GM12878 (cell line): ENCODE data around the gene DYRK4. TPM values are rescaled to one million over a fixed set of nuclear protein-coding genes. Genes with fewer than 3 reads are reported as not detected.

Source experiments
- CHD2 ChIP-seq: IDR thresholded peaks from 2 replicates; pipeline ENCODE4 v1.6.1; 2011; ENCODE audit warnings: low read depth, low read length, improper control_type of control experiment, borderline replicate concordance
- RBBP5 ChIP-seq: fragments of 200-600 bp; sonication (generic); conservative IDR thresholded peaks from 2 replicates; pipeline ENCODE4 v1.6.1; 2016
- ZNF207 ChIP-seq: fragments of 450-650 bp; IDR thresholded peaks from 2 replicates; pipeline ENCODE4 v1.6.1; 2014; ENCODE audit warnings: antibody characterized with exemption, mild to moderate bottlenecking, borderline replicate concordance
- polyA plus RNA-seq, 11 experiments: library from polyadenylated mRNA; depleted of rRNA in 4 of 11; unstranded in 6 of 11; stranded (reverse) in 5 of 11; fragments of >200 nt; fragmentation: Nextera tagmentation in 4 of 11; fragmentation: Illumina TruSeq in 1 of 11; extraction: Ambion mirVana in 4 of 11; extraction: Trizol in 1 of 11; gene quantifications; 1 replicate in 1 of 11; 2 replicates in 10 of 11; pipeline versions ENCODE4 v1.2.1 to v1.2.3, GENCODE V29; 2011 to 2016; ENCODE audit warnings: inconsistent platforms in 2 of 11, missing spikeins in 2 of 11, low read depth in 1 of 11
- total RNA-seq, 4 experiments: library from RNA; depleted of rRNA in 3 of 4; stranded (reverse); fragments of >200 nt in 3 of 4; fragmentation: Illumina TruSeq in 1 of 4; extraction: Trizol in 1 of 4; gene quantifications; 2 replicates each; pipeline versions ENCODE4 v1.2.1 to v1.2.3, GENCODE V29; 2013 to 2021
- TF ChIP-seq, protein P1 (sequence below): fragments of 150-350 bp; IDR thresholded peaks from 2 replicates; pipeline ENCODE4 v1.6.1; 2016; ENCODE audit warnings: low read depth, low read length
- TF ChIP-seq, protein P2 (sequence below): fragments of 450-650 bp; formaldehyde crosslinking; IDR thresholded peaks from 2 replicates; pipeline ENCODE4 v1.5.0; 2022; ENCODE audit warnings: mild to moderate bottlenecking, missing genetic modification characterization
- TF ChIP-seq, protein P3 (sequence below): fragments of 450-650 bp; IDR thresholded peaks from 2 replicates; pipeline ENCODE4 v1.6.1; 2018; ENCODE audit warnings: mild to moderate bottlenecking, low read depth, moderate library complexity; ENCODE audit not compliant: partially characterized antibody
- TF ChIP-seq, protein P4 (sequence below): fragments of 450-650 bp; IDR thresholded peaks from 2 replicates; pipeline ENCODE4 v1.6.1; 2017; ENCODE audit warnings: borderline replicate concordance
- TF ChIP-seq, protein P5 (sequence below): fragments of 450-650 bp; IDR thresholded peaks from 2 replicates; pipeline ENCODE4 v1.6.1; 2018; ENCODE audit warnings: borderline replicate concordance, mild to moderate bottlenecking; ENCODE audit not compliant: partially characterized antibody
- TF ChIP-seq, protein P6 (sequence below): fragments of 450-650 bp; formaldehyde crosslinking; IDR thresholded peaks from 2 replicates; pipeline ENCODE4 v1.4.0; 2020; ENCODE audit warnings: mild to moderate bottlenecking, moderate library complexity

The DYRK4 gene
- total and polyA plus RNA-seq, 10 of the 15 experiments (the other 5 are each of a cell fraction or from before 2014, with no cell fraction given) = 30.8 to 66.7 (median 46.8) TPM

DNA sequence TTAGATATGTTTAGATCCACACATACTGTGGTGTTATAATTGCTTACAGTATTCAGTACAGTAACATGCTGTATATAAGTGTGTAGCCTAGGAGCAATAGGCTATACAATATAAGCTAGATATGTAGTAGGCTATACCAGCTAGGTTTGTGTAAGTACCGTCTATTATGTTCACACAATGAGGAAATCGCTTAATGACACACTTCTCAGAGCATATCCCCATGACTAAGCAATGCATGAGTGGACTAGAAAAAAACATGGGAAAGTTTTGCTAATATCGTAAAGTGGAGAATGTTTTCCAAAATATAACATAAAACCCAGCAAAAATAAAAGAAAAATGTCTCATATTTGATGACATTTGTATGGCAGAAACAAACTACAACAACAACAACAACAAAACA is 59.5 kb downstream of the DYRK4 start (continued):
- no peak for TF ChIP-seq RBBP5
- TF ChIP-seq, protein P1, sequence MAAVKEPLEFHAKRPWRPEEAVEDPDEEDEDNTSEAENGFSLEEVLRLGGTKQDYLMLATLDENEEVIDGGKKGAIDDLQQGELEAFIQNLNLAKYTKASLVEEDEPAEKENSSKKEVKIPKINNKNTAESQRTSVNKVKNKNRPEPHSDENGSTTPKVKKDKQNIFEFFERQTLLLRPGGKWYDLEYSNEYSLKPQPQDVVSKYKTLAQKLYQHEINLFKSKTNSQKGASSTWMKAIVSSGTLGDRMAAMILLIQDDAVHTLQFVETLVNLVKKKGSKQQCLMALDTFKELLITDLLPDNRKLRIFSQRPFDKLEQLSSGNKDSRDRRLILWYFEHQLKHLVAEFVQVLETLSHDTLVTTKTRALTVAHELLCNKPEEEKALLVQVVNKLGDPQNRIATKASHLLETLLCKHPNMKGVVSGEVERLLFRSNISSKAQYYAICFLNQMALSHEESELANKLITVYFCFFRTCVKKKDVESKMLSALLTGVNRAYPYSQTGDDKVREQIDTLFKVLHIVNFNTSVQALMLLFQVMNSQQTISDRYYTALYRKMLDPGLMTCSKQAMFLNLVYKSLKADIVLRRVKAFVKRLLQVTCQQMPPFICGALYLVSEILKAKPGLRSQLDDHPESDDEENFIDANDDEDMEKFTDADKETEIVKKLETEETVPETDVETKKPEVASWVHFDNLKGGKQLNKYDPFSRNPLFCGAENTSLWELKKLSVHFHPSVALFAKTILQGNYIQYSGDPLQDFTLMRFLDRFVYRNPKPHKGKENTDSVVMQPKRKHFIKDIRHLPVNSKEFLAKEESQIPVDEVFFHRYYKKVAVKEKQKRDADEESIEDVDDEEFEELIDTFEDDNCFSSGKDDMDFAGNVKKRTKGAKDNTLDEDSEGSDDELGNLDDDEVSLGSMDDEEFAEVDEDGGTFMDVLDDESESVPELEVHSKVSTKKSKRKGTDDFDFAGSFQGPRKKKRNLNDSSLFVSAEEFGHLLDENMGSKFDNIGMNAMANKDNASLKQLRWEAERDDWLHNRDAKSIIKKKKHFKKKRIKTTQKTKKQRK = no peak
- no peak for TF ChIP-seq CHD2
- TF ChIP-seq, protein P2, sequence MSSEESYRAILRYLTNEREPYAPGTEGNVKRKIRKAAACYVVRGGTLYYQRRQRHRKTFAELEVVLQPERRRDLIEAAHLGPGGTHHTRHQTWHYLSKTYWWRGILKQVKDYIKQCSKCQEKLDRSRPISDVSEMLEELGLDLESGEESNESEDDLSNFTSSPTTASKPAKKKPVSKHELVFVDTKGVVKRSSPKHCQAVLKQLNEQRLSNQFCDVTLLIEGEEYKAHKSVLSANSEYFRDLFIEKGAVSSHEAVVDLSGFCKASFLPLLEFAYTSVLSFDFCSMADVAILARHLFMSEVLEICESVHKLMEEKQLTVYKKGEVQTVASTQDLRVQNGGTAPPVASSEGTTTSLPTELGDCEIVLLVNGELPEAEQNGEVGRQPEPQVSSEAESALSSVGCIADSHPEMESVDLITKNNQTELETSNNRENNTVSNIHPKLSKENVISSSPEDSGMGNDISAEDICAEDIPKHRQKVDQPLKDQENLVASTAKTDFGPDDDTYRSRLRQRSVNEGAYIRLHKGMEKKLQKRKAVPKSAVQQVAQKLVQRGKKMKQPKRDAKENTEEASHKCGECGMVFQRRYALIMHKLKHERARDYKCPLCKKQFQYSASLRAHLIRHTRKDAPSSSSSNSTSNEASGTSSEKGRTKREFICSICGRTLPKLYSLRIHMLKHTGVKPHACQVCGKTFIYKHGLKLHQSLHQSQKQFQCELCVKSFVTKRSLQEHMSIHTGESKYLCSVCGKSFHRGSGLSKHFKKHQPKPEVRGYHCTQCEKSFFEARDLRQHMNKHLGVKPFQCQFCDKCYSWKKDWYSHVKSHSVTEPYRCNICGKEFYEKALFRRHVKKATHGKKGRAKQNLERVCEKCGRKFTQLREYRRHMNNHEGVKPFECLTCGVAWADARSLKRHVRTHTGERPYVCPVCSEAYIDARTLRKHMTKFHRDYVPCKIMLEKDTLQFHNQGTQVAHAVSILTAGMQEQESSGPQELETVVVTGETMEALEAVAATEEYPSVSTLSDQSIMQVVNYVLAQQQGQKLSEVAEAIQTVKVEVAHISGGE (CRISPR knock-in tag) = no peak
- TF ChIP-seq, protein P3, sequence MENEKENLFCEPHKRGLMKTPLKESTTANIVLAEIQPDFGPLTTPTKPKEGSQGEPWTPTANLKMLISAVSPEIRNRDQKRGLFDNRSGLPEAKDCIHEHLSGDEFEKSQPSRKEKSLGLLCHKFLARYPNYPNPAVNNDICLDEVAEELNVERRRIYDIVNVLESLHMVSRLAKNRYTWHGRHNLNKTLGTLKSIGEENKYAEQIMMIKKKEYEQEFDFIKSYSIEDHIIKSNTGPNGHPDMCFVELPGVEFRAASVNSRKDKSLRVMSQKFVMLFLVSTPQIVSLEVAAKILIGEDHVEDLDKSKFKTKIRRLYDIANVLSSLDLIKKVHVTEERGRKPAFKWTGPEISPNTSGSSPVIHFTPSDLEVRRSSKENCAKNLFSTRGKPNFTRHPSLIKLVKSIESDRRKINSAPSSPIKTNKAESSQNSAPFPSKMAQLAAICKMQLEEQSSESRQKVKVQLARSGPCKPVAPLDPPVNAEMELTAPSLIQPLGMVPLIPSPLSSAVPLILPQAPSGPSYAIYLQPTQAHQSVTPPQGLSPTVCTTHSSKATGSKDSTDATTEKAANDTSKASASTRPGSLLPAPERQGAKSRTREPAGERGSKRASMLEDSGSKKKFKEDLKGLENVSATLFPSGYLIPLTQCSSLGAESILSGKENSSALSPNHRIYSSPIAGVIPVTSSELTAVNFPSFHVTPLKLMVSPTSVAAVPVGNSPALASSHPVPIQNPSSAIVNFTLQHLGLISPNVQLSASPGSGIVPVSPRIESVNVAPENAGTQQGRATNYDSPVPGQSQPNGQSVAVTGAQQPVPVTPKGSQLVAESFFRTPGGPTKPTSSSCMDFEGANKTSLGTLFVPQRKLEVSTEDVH = no peak
- TF ChIP-seq ZNF207 = no peak
- TF ChIP-seq, protein P4, sequence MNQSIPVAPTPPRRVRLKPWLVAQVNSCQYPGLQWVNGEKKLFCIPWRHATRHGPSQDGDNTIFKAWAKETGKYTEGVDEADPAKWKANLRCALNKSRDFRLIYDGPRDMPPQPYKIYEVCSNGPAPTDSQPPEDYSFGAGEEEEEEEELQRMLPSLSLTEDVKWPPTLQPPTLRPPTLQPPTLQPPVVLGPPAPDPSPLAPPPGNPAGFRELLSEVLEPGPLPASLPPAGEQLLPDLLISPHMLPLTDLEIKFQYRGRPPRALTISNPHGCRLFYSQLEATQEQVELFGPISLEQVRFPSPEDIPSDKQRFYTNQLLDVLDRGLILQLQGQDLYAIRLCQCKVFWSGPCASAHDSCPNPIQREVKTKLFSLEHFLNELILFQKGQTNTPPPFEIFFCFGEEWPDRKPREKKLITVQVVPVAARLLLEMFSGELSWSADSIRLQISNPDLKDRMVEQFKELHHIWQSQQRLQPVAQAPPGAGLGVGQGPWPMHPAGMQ = no peak
- TF ChIP-seq, protein P5, sequence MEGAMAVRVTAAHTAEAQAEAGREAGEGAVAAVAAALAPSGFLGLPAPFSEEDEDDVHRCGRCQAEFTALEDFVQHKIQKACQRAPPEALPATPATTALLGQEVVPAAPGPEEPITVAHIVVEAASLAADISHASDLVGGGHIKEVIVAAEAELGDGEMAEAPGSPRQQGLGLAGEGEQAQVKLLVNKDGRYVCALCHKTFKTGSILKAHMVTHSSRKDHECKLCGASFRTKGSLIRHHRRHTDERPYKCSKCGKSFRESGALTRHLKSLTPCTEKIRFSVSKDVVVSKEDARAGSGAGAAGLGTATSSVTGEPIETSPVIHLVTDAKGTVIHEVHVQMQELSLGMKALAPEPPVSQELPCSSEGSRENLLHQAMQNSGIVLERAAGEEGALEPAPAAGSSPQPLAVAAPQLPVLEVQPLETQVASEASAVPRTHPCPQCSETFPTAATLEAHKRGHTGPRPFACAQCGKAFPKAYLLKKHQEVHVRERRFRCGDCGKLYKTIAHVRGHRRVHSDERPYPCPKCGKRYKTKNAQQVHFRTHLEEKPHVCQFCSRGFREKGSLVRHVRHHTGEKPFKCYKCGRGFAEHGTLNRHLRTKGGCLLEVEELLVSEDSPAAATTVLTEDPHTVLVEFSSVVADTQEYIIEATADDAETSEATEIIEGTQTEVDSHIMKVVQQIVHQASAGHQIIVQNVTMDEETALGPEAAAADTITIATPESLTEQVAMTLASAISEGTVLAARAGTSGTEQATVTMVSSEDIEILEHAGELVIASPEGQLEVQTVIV = no peak
- TF ChIP-seq, protein P6, sequence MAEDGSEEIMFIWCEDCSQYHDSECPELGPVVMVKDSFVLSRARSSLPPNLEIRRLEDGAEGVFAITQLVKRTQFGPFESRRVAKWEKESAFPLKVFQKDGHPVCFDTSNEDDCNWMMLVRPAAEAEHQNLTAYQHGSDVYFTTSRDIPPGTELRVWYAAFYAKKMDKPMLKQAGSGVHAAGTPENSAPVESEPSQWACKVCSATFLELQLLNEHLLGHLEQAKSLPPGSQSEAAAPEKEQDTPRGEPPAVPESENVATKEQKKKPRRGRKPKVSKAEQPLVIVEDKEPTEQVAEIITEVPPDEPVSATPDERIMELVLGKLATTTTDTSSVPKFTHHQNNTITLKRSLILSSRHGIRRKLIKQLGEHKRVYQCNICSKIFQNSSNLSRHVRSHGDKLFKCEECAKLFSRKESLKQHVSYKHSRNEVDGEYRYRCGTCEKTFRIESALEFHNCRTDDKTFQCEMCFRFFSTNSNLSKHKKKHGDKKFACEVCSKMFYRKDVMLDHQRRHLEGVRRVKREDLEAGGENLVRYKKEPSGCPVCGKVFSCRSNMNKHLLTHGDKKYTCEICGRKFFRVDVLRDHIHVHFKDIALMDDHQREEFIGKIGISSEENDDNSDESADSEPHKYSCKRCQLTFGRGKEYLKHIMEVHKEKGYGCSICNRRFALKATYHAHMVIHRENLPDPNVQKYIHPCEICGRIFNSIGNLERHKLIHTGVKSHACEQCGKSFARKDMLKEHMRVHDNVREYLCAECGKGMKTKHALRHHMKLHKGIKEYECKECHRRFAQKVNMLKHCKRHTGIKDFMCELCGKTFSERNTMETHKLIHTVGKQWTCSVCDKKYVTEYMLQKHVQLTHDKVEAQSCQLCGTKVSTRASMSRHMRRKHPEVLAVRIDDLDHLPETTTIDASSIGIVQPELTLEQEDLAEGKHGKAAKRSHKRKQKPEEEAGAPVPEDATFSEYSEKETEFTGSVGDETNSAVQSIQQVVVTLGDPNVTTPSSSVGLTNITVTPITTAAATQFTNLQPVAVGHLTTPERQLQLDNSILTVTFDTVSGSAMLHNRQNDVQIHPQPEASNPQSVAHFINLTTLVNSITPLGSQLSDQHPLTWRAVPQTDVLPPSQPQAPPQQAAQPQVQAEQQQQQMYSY (CRISPR knock-in tag) = no peak
